Measurements from ENCODE around the gene ABCA12. TPM values are rescaled to one million over a fixed set of nuclear protein-coding genes. Genes with fewer than 3 reads are reported as not detected.

ABCA12 gene
- total and polyA plus RNA-seq, 10 of the 15 experiments (the other 5 are each of a cell fraction or from before 2014, with no cell fraction given): 1.2 to 12.1 (median 6.0) TPM

- Histone ChIP-seq H3K27me3 (replicated peaks in 1 of 2; ENCODE audit: control insufficient read depth in 2 of 2, insufficient read depth in 2 of 2, low read length in 1 of 2) (no peaks in the 10 kb centered on the region), H4K20me1 (ENCODE audit: control insufficient read depth, insufficient read depth) (no peaks in the 10 kb centered on the region), H3K4me2 (ENCODE audit: control insufficient read depth, insufficient read depth) (no peak overlapping the region), H3K4me3 (no peak overlapping the region), H3K36me3 (ENCODE audit: control insufficient read depth in 2 of 2, insufficient read depth in 2 of 2, low read length in 1 of 2) (no peaks in the 10 kb centered on the region), H3K27ac (ENCODE audit: control insufficient read depth, insufficient read depth) (no peak overlapping the region), H3K9me3 (replicated peaks; ENCODE audit: control insufficient read depth, insufficient read depth, low read length) (no peaks in the 10 kb centered on the region; the same call in 2 of the 3 replicates), H3K79me2 (ENCODE audit: control insufficient read depth, insufficient read depth, low read length) (no peaks in the 10 kb centered on the region), H3K4me1 (ENCODE audit: control insufficient read depth, insufficient read depth, low read length) (peaks cover 5% of the 10 kb centered on the region), H3K9ac (ENCODE audit: control insufficient read depth, insufficient read depth, low read length) (no peak overlapping the region), H2AFZ (ENCODE audit: control insufficient read depth, low read depth, low read length) (no peak overlapping the region)
- intact Hi-C loops (cut with micrococcal nuclease; ENCODE audit: unreplicated experiment) (no loop called here), in situ Hi-C loops (cut with MboI) (no loop called here)
- ChIA-PET RAD21 (ENCODE audit: unreplicated experiment) (no interaction called here), SMC1A (ENCODE audit: uncharacterized antibody, unreplicated experiment) (interaction anchor here (0.6 to 0.7 kb wide), 2 partner anchors 11 to 464 kb away, joined by 3 read pairs; no protein-coding TSS in a partner anchor), POLR2A (no interaction called here), CTCF (no interaction called here)
- no TSS peak for BruUV-seq (replicated peaks)
- TF ChIP-seq SP1 (IDR thresholded peaks at IDR 0.05; ENCODE audit: low read depth, low read length) (no peak), NR2F1 (conservative IDR thresholded peaks at IDR 0.05) (no peak), DPF2 (IDR thresholded peaks at IDR 0.05) (no peak), ATF2 (IDR thresholded peaks at IDR 0.05; ENCODE audit: low read length) (no peak), FOXM1 (IDR thresholded peaks at IDR 0.05; ENCODE audit: low read depth, low read length) (no peak), PAX8 (IDR thresholded peaks at IDR 0.05) (no peak), ZNF687 (IDR thresholded peaks at IDR 0.05) (no peak), RBBP5 (conservative IDR thresholded peaks at IDR 0.05) (no peak), ZNF622 (IDR thresholded peaks at IDR 0.05) (no peak), MAX (IDR thresholded peaks at IDR 0.05; ENCODE audit: low read depth, low read length) (no peak), POLR2AphosphoS5 (IDR thresholded peaks at IDR 0.05; ENCODE audit: low read length) (no peak), ZSCAN29 (IDR thresholded peaks at IDR 0.05) (no peak), BACH1 (IDR thresholded peaks at IDR 0.05; ENCODE audit: borderline replicate concordance) (no peak), NFXL1 (IDR thresholded peaks at IDR 0.05; ENCODE audit: borderline replicate concordance) (no peak), TCF3 (IDR thresholded peaks at IDR 0.05; ENCODE audit: borderline replicate concordance, insufficient read depth, low read depth, low read length) (no peak), SUPT20H (IDR thresholded peaks at IDR 0.05; ENCODE audit: borderline replicate concordance, control insufficient read depth, low read depth, low read length) (no peak)
- 55% methylated on average over 5 of the region's 5 CpGs for WGBS (ENCODE audit: insufficient coverage, insufficient replicate concordance, low lambda C conversion rate, missing lambda C conversion rate)
- ATAC-seq (no peak), FAIRE-seq (no peak), DNase-seq (ENCODE audit: low read depth, low spot score) (no peak)
Observed at GRCh38 chr2:215105607-215106354, 32.6 kb downstream of the ABCA12 start.
